ENCODE measurements around the gene PLCD3.
"Not testable (repeated sequence)": the region's sequence is repeated elsewhere in the genome, so short reads cannot be mapped to it uniquely, and the experiment has no call there.

Gene PLCD3

DNA sequence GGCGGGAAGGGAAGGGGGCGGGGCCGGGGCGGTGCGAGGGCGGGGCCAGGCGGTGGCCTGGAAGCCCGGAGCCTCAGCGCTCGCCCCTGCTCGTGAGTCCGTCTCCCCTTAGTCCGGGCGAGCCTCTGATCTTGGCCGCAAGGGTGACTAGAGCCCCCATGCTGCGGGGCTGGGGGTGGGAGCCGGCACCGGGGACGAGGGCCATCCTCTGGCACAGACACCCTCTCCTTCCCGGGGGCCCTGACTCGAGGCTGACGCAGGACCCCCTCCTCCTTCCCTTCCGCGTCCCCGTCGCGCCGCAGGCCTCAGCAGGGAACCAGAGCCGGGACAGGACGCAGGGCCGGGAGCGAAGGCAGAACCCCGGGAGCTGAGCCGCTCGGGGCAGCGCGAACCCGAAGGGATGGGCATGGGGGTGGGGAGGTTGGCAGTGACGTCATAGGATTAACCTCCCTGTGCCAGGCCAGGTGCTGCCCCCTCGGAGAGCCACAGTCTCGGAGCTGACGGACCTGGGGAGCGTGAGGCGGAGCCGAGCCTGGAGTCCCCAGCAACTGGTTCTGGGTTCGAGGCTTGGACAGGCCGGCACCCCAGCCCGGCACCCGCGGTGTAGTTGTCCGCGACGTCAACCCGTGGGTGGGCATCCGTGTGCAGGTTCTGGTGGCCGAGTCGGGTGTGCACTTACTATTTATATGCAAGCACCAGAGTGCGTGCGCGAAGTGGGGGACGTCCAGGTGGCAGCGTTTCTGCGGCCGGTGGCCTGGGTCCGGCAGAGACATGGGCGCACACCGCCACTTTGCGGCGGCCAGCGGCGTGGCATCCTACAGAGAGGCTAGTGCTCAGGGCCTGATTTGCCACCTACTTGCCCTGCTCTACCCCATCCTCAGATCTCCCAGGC is 503 bp upstream of the PLCD3 start:
- peak; percentile 69 to 76 for DNase-seq

- DNase-seq = peak; percentile 50 to 55
Observed at GRCh38 chr17:45131616-45132319, 547 bp downstream of the PLCD3 start.

DNA sequence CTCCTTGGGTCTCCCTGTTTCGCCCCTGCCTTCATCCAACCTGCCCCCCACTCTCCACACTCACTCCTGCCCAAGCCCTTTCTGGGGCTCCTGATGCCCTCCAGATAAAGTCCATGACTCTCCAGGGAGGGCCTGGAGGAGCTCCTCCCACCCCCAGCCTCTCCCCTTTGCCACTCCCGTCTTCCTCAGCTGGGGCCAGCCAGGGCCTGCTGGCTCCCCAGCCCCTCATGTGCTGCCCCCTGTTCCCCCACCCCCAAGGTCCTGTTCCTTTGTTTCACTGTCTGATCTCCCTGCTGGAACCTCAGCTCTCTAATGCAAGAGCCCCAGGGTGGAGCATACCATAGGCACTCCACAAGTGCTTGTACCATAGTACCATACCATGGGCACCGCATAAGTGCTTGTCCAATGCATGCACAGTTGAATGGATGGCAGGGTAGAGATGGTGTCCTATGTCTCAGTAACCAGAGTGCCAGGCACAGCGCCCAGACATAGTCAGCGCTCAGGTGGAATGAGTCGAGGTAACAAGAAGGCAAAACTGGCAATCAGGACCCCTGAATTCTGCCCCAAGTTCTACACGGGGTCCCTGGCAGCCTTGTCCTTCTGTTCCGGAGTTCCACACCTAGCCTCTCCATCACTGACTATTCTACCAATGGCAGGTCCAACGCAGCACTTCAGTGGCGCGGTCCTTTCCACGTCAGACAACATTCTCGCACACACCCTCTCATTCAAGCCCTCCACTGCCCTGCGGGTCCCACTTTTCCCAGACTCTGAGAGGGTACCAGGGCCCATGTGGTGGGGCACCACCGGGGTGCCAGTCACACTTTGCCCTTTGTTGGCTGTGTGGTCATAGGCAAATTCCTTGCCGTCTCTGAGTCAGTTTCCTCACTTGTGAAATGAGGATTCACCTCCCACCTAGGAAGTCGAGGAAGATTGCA is 1.4 kb downstream of the PLCD3 start:
- DNase-seq = no peak

DNA sequence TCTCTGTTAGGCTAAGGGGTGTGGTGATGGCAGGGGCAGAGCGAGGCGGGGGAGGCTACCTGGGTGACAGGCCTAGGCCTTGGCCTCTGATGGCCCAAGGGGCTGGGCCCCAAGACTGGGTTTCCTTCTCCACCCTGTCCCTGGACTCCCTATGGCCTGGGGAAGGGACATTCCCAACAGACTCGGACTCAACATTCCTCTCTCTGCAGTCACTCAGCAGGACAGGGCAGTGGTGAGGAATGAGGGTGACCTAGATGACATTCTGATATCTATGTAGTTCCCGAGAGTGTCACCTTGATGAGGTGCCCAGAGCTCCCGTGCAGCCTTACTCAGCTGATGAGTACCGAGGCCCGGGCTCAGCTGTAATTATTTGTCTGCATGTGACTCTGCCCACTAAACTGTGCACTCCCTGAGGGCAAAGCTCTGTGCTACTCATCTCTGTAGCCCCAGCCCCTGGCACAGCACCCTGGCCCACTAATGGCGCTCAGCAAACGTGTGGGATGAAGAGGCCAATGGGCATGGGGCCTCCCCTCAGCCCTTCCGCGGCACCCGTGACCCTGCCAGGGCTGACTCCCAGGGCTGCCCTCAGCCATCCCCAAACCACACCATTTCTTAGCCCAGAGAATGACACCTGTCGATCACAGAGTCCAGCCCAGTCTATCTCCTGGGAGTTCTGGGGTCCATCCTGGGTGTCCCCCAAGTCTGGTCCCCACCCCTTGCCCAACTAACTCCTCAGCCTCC is 2.2 kb downstream of the PLCD3 start:
- DNase-seq = no peak

DNA sequence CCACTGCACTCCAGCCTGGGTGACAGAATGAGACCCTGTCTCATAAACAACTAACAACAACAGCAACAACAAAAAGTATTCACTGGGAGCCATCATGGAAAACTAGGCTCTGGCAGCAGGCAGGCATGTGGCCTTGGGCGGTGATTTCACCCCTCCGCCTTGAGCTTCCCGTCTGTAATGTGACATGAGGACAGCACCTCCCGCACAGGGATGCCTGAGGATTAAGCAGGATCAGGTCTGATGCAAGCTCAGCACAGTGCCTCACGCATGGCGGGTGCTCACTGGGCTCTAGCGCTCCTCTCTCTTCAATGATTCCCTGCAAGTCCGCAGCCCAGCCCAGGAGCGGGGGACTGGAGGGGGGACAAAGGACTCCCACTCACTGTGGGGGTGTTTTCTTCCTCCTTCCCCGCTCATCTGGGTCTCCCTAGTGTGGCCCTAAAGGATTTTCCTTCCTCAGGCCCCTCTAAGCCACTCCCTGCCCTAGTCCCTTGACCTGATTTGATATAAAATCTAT is 2.8 kb downstream of the PLCD3 start:
- no peak for DNase-seq

DNA sequence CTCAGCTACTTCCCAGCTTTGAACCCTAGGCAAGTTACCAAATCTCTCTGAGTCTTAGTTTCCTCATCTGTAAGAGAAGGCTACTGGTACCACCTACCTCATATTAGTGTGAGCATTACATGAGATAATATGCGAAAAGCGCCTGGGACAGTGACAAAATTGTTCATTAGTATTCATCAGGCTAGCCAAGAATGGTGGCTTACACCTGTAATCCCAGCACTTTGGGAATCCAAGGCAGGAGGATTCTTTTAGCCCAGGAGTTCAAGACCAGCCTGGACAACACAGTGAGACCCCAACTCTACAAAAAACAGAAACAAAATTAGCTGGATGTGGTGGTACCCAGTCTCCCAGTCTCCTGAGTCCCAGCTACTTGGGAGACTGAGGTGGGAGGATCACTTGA is 3.3 kb downstream of the PLCD3 start:
- DNase-seq = no peak

DNA sequence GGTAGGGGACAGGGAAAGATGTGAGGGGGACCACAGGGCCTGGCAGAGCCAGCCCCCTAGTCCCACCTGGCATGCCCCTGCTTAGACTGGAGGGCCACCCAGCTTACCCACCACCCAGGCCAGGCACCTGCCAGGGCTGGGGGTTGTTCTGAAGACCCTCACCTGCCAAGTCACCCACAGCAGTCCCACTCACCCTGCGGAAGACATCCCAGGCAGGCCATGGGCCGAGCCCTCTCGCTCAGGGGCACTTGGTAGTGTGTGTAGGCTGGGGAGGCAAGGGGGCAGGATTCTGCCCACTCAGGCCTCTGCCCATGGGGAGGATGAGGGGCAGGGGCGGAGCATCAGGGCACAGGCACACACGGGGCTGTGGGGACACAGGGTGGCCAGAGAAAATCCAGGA is 4.0 kb downstream of the PLCD3 start:
- DNase-seq = no peak

DNA sequence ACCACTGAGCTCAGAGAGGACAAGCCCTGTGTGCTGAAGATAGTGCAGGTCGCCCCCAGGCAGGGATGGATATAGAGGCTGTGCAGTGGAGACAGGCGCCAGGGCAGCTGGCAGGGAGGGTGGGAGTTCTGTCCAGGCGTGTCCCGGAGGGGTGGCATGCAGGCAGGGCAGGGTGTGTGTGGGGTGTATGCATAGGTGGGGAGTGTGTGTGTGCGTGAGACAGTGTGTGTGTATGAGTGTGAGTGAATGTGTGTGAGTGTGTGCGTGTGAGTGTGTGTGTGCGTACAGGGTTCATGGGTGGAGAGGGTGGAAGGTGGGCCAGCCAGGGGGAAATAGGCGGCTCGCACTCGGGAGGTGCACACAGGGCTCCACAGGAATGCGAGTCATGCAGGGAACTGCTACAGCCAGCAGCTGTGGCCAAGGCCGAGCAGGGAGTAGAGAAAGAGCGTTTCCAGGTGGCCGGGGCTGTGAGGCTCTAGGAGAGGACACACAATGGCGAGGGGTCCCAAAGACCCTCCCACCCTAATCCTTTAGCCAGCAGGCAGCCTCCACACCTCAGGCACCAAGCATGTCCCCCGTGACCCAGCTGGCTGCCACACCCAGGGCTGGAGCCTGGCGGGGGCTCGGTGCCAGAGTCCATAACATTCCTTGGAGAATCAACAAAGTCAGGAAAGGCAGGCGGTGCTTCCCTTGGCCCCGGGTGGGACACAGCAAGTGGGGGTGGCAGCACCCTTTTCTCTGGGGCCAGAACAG is 4.6 kb downstream of the PLCD3 start:
- DNase-seq = no peak

GRCh38 chr17:45127207-45127547 is 5.1 kb downstream of the PLCD3 start:
- DNase-seq = no peak

DNA sequence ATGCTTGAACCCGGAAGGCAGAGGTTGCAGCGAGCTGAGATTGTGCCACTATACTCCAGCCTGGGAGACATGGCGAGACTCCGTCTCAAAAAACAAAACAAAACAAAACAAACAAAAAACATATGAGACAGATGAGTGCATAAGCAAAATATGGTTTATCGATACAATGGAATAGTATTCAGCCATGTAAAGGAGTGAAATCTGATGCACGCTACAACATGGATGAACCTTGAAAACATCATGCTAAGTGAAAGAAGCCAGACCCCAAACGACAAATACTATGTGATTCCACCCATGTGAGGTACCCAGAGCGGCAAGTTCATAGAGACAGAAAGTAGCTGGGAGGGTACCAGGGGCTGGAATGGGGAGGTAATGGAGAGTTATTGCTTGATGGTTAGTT is 6.8 kb downstream of the PLCD3 start:
- DNase-seq = no peak

DNA sequence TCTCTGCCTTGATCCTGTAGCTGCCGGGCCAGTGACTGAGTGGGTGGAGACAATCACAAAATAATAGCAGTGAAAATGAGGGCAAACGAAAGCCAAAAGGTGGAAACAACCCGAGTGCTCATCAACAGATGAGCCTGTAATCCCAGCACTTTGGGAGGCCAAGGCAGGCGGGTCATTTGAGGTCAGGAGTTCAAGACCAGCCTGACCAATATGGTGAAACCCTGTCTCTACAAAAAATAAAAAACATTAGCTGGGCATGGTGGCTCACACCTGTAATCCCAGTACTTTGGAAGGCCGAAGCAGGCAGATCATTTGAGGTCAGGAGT is 7.6 kb downstream of the PLCD3 start:
- not testable (repeated sequence) for DNase-seq

- peak in 1 of 2 donors; percentile 25 for DNase-seq
Observed at GRCh38 chr17:45123930-45124796, 8.2 kb downstream of the PLCD3 start.

DNA sequence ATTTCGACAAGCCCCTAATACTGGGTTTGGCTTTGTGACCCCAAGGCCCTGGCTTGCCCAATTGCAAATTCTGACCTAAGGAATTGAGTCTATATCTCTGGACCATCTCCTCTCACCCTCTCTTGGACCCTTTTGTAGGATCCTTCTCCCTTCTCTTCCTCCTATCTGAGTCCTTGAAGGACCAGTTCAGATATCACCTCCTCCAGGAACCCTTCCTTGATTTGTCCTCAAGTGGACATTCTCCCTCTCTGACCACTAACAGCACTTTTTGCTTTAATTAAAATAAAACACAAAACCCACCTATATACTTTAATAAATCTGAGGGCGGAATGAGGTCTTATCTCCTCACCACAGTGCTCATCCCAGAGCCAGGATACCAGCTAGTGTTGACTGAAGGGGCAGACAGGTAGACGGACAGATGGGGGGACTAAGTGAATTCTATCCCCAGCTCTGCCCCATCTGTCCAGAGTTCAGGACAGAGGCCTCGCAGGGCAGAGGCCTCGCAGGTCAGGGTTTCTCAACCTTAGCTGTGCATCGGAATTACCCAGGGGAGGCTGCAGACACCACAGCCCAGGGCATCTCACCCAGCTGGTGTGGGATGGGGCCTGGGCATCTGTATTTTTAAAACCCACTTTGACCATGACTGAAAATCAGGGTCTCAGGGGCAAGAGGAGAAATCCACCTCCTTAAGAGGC is 9.1 kb downstream of the PLCD3 start:
- DNase-seq = no peak

DNA sequence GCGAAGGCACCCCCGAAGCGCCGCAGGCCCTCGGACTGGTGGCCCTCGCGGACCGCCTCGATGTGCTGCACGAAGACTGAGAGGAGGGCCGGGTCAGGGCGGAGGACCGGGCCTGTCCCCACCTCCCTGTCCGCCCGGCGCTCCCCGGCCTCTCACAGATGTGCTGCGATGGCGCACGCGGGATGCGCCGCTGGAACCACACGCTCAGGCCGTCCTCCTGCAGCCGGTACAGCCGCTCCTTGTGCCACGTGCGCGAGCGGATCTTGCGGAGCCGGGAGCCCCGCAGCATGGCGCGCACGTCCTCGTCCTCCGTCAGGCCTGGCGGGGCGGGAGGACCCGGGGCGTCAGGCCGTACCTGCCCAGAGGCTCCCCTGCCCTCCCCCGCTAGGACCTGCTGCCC is 11.3 kb downstream of the PLCD3 start:
- DNase-seq = no peak

GRCh38 chr17:45120558-45120957 is 11.8 kb downstream of the PLCD3 start:
- DNase-seq = no peak

DNA sequence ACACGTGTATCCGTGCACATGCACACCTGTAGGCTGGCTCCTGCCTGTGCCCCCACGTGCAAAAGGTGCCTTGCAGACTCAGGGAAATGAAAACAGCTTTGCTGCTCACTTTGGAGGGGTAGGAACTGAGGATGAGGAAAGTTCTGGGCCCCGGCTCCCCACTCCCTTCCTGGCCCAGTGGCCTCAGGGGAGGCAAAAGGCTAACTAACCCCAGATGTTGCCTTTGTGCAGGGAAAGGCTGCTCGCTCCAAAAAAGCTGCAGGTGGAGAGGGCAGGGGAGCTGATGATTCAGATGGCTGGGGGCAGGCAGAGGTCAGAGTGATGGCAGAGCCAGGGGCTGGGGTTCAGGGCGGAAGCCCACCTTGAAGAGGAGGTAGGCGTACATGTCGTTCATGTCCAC is 12.4 kb downstream of the PLCD3 start:
- no peak for DNase-seq

- DNase-seq = no peak
Observed at GRCh38 chr17:45118691-45119090, 13.6 kb downstream of the PLCD3 start.

DNA sequence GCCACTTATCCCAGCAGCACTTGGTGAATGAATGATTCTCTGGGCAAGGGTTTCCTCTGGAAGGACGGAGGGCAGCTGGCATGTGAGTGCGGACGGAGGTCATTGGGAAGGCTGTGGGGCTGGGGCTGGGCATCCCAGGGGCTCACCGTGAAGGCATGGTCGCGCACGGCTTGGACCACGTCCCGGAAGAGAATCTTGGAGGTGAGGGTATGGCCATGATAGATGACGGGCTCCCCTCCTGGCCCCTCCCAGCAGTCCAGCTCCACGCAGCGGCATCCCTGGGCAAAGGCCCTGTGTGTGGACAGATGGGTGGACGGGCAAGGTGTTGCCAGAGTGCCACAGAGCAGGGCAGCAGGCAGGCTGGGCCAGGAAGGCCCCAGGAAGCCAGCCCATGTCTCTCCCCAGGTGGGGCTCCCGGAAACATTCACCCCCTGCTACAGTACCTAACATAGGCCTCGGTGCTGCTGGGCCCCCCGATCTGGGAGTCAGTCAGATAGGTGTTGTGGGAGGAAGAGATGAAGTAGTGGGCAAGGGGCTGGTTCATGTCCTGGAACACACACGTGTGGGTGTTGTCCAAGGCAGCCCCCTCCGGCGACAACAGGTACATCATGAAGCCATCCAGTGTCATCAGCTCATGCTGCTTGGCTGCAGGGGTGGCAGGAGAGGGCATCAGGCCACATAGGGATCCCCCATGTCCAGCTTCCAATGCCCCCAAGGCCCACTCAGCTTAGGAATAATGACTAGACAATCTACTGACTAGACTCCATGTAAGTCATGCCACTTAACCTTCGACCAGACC is 14.3 kb downstream of the PLCD3 start:
- DNase-seq = no peak

DNA sequence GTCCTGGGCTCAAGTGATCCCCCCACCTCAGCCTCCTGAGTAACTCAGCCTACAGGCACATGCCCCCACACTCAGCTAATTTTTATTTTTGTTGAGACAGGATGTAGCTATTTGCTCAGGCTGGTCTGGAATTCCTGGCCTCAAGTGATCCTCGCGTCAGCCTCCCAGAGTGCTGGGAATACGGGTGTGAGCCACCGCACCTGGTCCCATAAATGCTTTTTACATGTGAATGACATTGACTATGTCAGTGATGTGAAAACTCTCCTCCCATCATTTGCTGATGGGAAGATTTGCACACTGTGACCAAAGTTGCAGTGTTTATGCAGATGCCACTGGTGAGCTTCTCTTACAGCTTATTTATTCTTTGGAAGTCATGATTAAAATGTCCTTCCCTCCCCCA is 15.0 kb downstream of the PLCD3 start:
- DNase-seq = no peak
